Ectodermal cell (in vitro differentiated cells): ENCODE data around the gene UGT1A6.

Experiments
- H3K27ac ChIP-seq: 2 replicates; pipeline ENCODE4 v1.7.0; 2013; ENCODE audit warnings: mild to moderate bottlenecking, low read depth, low read length; ENCODE audit not compliant: insufficient read depth, poor library complexity, severe bottlenecking
- H3K27me3 ChIP-seq: 2 replicates; pipeline ENCODE4 v1.7.0; 2013; ENCODE audit warnings: mild to moderate bottlenecking, low read length; ENCODE audit not compliant: insufficient read depth, control insufficient read depth, poor library complexity, severe bottlenecking
- H3K36me3 ChIP-seq: one replicate; pipeline ENCODE4 v1.7.0; 2013; ENCODE audit warnings: low read length; ENCODE audit not compliant: control insufficient read depth, insufficient read depth
- H3K4me1 ChIP-seq: one replicate; pipeline ENCODE4 v1.7.0; 2013; ENCODE audit warnings: low read length; ENCODE audit not compliant: control insufficient read depth, insufficient read depth
- H3K4me3 ChIP-seq: 2 replicates; pipeline ENCODE4 v1.7.0; 2013; ENCODE audit warnings: low read depth, low read length, control low read depth; ENCODE audit not compliant: insufficient read depth
- H3K9me3 ChIP-seq: 2 replicates; pipeline ENCODE4 v1.7.0; 2013; ENCODE audit warnings: mild to moderate bottlenecking, low read length, moderate library complexity; ENCODE audit not compliant: control insufficient read depth
- WGBS, 2 experiments: methylation state at CpG; one replicate each; pipeline ENCODE4 v1.1.7; 2013; ENCODE audit warnings: missing lambda C conversion rate in 2 of 2; 5-methylcytosine and 5-hydroxymethylcytosine counted together

Gene UGT1A6

DNA sequence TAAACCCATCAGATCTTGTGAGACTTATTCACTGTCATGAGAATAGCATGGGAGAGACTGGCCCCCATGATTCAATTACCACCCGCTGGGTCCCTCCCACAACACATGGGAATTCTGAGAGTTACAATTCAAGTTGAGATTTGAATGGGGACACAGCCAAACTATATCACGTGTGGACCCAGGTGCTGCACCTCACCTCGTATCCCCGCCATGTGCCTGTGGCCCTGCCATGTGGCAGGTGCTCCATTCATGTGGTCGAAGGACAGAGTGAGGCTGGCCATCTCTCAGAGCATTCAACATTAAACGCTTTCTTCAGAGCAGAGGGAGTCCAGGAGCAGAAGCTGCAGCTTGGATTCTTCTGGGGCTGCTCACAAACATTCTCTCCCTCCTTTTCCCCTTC lies 117.7 kb downstream of the UGT1A6 start:
- 91 to 94% methylated on average over 6 of the region's 6 CpGs for WGBS, 2 experiments
- Histone ChIP-seq H3K9me3 (no peaks in the 10 kb centered on the region), H3K4me3 (no peak overlapping the region), H3K36me3 (no peaks in the 10 kb centered on the region), H3K4me1 (no peaks in the 10 kb centered on the region), H3K27me3 (no peaks in the 10 kb centered on the region), H3K27ac (no peak overlapping the region)

DNA sequence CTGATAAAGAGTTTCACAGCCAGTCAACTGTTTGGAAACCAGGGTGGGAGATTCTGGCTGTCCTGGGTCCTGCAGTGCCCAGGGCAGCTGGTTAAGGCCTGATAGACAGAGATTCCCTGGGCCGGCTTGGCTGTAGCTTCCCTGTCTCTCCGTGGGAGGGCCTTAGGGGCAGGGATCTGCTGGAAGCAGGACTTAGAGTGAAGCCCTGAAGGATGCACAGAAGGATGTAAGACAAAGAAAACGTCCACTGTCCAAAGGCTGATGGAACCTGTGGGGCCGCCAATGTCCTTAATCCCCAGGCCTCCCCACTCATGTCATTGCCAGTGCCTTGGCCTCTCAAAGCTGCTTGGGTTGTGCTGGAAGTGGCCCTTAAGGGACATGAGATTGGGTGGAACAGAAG lies 118.4 kb downstream of the UGT1A6 start:
- H3K27me3 ChIP-seq: no peaks in the 10 kb centered on the region
- H3K36me3 ChIP-seq: no peaks in the 10 kb centered on the region
- no peak overlapping the region for H3K4me3 ChIP-seq
- 81 to 82% methylated on average over 4 of the region's 4 CpGs for WGBS, 2 experiments
- no peaks in the 10 kb centered on the region for H3K9me3 ChIP-seq
- H3K27ac ChIP-seq: no peak overlapping the region
- no peaks in the 10 kb centered on the region for H3K4me1 ChIP-seq

DNA sequence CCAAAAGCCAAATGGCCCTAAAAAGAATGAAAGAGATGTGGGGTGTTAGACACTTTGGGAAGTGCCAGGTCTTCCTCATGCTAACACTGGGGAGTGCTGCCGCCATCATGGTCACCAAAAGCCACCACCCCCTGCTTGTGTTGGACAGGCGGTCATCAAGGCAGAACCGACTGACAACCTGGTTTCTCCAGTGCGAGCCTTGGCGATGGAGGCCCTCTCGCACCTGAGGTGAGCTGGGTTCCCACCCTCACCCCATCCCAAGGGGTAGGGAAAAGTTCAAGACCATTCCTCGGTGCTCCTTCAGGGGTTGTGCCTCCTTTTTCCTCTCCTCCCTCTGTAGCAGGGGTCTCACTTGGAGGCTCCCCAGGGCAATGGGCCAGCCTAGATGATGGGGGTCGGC lies 119.0 kb downstream of the UGT1A6 start:
- WGBS, 2 experiments: 93 to 94% methylated on average over 8 of the region's 8 CpGs
- Histone ChIP-seq H3K9me3 (no peaks in the 10 kb centered on the region), H3K36me3 (no peaks in the 10 kb centered on the region), H3K4me3 (no peak overlapping the region), H3K4me1 (no peaks in the 10 kb centered on the region), H3K27me3 (no peaks in the 10 kb centered on the region), H3K27ac (no peak overlapping the region)

DNA sequence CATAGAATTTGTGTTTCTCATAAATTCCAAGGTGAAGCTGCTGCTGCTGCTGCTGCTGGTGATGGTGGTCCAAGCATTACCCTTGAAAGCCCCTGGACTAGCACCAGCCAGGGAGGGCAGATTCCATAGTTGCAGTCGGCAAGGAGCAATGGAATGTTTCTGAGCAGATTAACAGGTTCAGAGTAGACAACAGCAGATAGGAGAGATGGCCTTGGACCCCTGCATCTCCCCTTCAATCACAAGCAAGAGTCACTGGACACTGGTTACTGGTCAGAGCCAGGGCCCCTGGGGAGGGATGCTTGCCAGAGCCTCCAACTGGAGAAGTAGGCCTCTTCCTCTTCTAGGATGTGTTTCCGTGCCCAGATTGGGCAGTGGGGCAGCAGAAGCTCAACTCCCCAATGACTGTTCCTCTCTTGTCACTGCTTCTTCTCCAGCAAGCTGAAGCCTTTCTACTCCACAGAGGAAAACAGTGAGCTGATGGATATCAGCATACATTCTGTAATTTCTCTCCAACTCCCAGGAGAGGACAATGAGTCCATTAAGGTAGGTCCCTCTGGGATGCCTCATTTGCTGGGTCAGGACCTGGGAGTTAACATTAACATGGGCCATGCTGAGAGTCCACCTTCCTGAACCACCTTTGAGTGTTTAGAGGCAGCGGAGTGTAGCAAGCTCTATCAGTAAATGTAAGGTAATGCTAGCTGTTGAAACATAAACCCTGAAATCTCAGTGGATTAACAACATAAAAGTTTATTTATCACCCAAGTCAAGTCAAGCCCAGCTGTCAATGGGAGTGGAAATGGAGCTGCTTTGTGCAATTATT lies 120.8 kb downstream of the UGT1A6 start:
- 91% methylated on average over 3 of the region's 3 CpGs for WGBS, 2 experiments
- no peaks in the 10 kb centered on the region for H3K36me3 ChIP-seq
- no peaks in the 10 kb centered on the region for H3K9me3 ChIP-seq
- no peak overlapping the region for H3K27ac ChIP-seq
- H3K4me1 ChIP-seq: no peaks in the 10 kb centered on the region
- no peaks in the 10 kb centered on the region for H3K27me3 ChIP-seq
- H3K4me3 ChIP-seq: no peak overlapping the region

DNA sequence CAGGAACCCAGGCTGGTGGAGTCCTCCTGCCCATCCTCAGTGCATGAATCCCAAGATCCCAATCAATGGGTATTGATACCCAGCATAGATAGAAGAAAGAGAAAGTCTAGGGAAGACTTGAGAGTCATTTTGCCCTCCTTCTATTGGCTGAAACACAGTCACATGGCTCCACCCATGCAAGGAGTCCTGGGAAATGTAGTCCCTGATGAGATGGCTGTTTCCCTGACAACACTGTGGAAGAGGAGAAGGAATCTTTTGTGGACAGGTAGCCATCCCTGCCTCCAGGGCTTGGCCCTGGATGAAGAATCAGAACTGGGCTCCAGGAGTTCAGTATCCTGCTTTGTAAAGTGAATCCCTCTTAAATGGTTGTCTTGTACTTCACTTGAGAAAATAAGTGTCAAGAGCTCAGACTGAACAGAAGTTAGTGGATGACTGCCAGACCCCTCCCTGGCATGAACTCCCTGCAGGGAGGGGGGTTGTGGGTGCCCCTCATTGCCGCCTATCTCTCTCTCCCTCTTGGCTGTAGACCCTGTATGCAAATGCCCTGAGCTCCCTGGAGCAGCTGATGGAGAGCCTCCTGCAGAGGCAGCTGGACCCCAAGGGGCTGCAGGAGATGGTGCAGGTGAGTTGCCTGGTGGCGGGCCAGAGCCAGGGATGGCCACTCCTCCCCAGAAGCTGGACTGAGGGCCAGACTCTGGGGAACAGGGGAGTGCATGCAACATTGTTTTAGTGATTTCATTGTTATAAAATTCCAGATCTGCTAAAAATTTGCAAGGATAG lies 121.6 kb downstream of the UGT1A6 start:
- no peaks in the 10 kb centered on the region for H3K9me3 ChIP-seq
- H3K27ac ChIP-seq: no peak overlapping the region
- WGBS, 2 experiments: 86 to 98% methylated on average over 2 of the region's 2 CpGs
- no peaks in the 10 kb centered on the region for H3K27me3 ChIP-seq
- no peaks in the 10 kb centered on the region for H3K4me1 ChIP-seq
- H3K4me3 ChIP-seq: no peak overlapping the region
- H3K36me3 ChIP-seq: no peaks in the 10 kb centered on the region

DNA sequence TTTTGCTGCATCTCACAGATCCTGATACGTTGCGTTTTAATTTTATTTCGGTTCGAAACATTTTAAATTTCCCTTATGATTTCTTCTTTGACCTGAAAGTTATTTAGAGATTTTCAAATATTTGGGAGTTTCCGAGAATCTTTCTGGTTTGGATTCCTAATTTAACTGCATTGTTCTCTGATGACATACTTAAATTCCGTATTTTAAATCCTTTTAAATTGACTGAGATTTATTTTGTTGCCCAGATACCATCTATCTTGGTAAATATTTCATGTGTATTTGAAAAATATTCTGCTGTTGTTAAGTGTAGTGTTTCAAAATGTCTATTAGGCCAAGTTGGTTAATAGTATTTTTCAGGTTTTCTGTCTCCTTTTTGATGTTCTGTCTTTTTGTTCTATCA lies 123.2 kb downstream of the UGT1A6 start:
- H3K36me3 ChIP-seq: no peaks in the 10 kb centered on the region
- H3K4me1 ChIP-seq: no peaks in the 10 kb centered on the region
- WGBS, 2 experiments: 86 to 100% methylated on average over 1 to 6 of the region's 6 CpGs
- H3K27ac ChIP-seq: no peak overlapping the region
- H3K4me3 ChIP-seq: no peak overlapping the region
- no peaks in the 10 kb centered on the region for H3K27me3 ChIP-seq
- H3K9me3 ChIP-seq: no peaks in the 10 kb centered on the region

DNA sequence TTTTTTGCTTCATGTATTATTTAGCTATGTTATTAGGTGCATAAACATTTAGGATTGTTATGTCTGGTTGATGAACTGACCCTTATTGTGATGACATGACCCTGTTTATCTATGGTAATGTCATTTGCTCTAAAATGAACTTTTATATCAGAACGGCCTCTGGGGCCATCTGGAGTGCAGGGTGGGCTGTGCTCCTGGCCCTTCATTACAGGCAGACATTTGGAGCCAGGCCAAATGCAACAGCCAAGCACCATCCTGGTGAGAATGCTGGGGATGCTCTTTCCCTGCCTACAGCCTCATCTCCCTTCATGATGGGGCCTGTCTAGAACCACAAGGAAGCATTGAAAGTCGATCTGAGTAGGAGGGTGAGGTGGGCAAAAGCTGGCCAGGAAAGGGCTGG lies 123.6 kb downstream of the UGT1A6 start:
- no peak overlapping the region for H3K27ac ChIP-seq
- 91% methylated on average over 2 of the region's 2 CpGs for WGBS, 2 experiments
- H3K4me3 ChIP-seq: no peak overlapping the region
- no peaks in the 10 kb centered on the region for H3K27me3 ChIP-seq
- H3K36me3 ChIP-seq: no peaks in the 10 kb centered on the region
- H3K9me3 ChIP-seq: no peaks in the 10 kb centered on the region
- no peaks in the 10 kb centered on the region for H3K4me1 ChIP-seq

DNA sequence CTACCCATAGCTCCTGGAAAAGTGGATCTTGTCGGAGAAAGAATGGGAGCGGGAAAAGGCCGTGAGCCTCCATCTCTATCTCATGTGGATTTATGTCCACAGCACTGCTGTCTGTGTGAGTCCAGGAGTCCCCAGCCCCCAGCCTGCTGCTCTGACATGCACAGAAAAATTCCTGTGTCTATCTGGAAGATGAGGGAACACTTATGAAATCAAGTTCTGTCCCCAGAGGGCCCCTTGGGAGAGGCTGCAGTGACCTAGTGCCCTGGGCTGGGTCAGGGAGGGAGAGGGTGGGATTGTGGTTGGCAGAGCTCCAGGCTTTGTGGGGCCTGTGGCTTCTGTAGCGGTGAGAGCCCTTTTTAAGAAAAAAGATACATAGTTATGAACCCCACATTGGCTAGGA lies 124.1 kb downstream of the UGT1A6 start:
- H3K9me3 ChIP-seq: no peaks in the 10 kb centered on the region
- H3K4me1 ChIP-seq: no peaks in the 10 kb centered on the region
- H3K4me3 ChIP-seq: no peak overlapping the region
- H3K27me3 ChIP-seq: no peaks in the 10 kb centered on the region
- WGBS, 2 experiments: 97 to 98% methylated on average over 4 of the region's 4 CpGs
- H3K36me3 ChIP-seq: no peaks in the 10 kb centered on the region
- H3K27ac ChIP-seq: no peak overlapping the region

DNA sequence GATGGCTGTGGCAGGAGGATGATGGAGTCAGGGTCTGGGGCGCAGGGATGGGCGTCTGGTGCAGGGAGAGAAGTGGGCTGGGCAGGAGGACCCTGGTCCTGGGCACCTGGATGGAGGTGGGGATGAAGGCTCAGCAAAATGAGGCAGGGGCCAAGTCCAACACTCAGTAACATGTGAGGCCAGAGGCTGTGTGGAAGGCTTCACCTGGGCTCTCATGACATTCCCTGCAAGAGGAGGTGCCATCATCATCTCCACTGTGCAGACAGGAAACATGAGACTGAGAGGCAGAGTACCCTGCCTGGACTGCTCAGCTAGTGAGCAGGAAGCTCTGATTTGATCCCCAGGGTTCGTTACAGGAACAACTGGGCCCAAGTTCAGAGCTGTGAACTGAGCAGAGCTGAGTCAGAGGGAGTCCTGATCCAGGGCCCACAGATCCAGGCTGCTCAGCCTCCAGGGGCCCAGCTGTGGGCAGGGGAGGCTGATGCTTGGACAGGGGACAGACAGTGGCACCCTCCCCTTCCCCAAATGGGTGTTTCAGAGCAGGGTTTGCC lies 124.7 kb downstream of the UGT1A6 start:
- H3K27ac ChIP-seq: no peak overlapping the region
- 94% methylated on average over 3 of the region's 3 CpGs for WGBS, 2 experiments
- no peaks in the 10 kb centered on the region for H3K27me3 ChIP-seq
- H3K4me3 ChIP-seq: no peak overlapping the region
- H3K4me1 ChIP-seq: no peaks in the 10 kb centered on the region
- no peaks in the 10 kb centered on the region for H3K9me3 ChIP-seq
- H3K36me3 ChIP-seq: no peaks in the 10 kb centered on the region

DNA sequence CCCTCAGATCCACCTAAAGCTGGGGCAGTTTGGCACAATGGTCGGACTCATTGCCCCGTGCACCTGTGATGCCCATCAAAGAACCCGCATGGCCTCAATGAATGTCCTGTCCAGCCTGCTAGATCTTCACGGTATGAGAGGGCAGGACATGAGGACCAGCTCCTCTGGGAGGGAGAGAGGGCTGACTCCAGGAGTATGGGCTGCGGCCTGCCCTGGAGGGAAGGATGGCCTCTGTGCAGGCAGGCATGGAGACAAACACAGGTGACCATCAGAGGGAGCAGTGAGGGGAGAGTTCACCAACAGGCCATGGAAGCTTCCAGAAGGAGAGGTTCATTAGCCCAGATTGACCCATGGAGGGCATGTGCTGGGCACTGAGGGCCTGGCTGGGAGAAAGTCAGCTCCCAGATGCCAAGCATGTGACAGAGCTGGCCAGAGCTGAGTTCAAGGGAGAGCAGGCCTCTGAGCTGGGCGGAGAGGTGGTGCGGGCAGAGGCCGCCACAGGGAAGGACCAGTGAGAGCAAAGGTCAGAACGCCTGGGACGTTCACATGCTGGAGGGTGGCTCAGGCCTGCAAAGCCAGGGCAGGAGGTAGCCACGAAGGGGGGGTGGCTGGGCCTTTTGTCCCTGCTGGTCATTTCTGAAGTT lies 125.4 kb downstream of the UGT1A6 start:
- WGBS, 2 experiments: 94 to 96% methylated on average over 11 of the region's 11 CpGs

More for the DNA sequence above, 125.4 kb downstream of the UGT1A6 start:
- no peak overlapping the region for H3K27ac ChIP-seq
- no peaks in the 10 kb centered on the region for H3K4me1 ChIP-seq
- no peak overlapping the region for H3K4me3 ChIP-seq
- H3K27me3 ChIP-seq: no peaks in the 10 kb centered on the region
- H3K9me3 ChIP-seq: no peaks in the 10 kb centered on the region
- H3K36me3 ChIP-seq: no peaks in the 10 kb centered on the region
